Measurements from ENCODE around the gene BAZ2B. TPM values are rescaled to one million over a fixed set of nuclear protein-coding genes. Genes with fewer than 3 reads are reported as not detected.

Gene BAZ2B
- total RNA-seq, 1 donor from 2014 or later = 101 TPM

DNA sequence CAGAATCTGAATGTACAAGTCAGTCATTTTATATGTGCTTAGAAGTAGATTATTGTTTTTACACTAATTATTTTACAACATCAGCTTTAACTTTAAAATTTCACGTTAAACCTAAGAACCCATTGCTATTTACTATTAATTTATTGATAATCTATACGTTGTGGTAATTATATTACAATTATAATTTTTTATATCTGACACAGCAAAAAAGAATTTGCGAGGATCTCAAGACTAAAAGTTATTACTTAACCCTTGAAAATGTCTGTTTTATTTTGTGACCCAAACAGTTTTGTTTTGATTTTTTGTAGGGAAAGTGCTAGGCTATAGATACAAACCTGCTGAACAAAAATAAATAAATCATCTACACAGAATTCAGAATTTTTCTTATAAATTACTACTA lies 30.3 kb downstream of the BAZ2B start:
- Histone ChIP-seq H3K27me3 (no peaks in the 10 kb centered on the region), H3K4me3 (no peak overlapping the region), H3K27ac (peak overlapping the region; percentile 27), H3K4me1 (peaks cover 4% of the 10 kb centered on the region), H3K9ac (no peak overlapping the region), H3F3A (ENCODE audit: low read depth) (no peaks in the 10 kb centered on the region), H3K36me3 (no peaks in the 10 kb centered on the region), H2AFZ (replicated peaks) (no peak overlapping the region), H3K4me2 (no peak overlapping the region), H3K79me2 (ENCODE audit: low read depth) (peaks cover 97% of the 10 kb centered on the region), H3K9me3 (ENCODE audit: low read depth) (no peaks in the 10 kb centered on the region), H4K20me1 (ENCODE audit: low read depth) (peaks cover 3% of the 10 kb centered on the region)
- TF ChIP-seq EZH2 (IDR thresholded peaks at IDR 0.05) (no peak), CTCF (IDR thresholded peaks at IDR 0.05) (no peak), EZH2phosphoT487 (IDR thresholded peaks at IDR 0.05) (no peak)
- Mint-ChIP-seq H3K36me3 (peaks cover 21% of the 10 kb centered on the region), H3K4me3 (no peak overlapping the region), H3K9me3 (peaks cover 7% of the 10 kb centered on the region), H3K4me1 (no peaks in the 10 kb centered on the region), H3K27ac (no peak overlapping the region), H3K27me3 (ENCODE audit: insufficient read depth, low read depth) (no peaks in the 10 kb centered on the region)
- no peak for DNase-seq (ENCODE audit: low spot score)

- no peak for TF ChIP-seq CTCF (IDR thresholded peaks at IDR 0.05)
- no peak for TF ChIP-seq EZH2phosphoT487 (IDR thresholded peaks at IDR 0.05)
- no peak for TF ChIP-seq EZH2 (IDR thresholded peaks at IDR 0.05)
- peaks cover 8% of the 10 kb centered on the region for H3K9me3 Mint-ChIP-seq
- H3K79me2 ChIP-seq (ENCODE audit: low read depth) = peaks cover 95% of the 10 kb centered on the region
Measured at GRCh38 chr2:159585622-159586021, 30.7 kb downstream of the BAZ2B start.

DNA sequence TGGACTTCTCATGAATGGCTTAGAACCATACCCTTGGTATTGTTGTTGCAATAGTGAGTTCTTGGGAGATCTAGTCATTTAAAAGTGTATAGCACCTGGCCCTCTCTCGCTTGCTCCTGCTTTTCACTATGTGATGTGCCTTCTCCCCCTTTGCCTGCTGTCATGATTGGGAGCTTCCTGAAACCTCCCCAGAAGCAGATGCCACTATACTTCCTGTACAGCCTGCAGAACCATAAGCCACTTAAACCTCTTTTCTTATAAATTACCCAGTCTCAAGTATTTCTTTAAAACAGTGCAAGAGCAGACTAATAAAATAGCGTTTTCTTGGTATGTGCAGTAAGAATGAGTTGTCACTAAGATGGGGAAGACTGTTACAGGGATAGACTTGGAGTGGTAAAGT lies 31.6 kb downstream of the BAZ2B start:
- no peaks in the 10 kb centered on the region for H3K27me3 Mint-ChIP-seq (ENCODE audit: insufficient read depth, low read depth)
- H3K4me1 Mint-ChIP-seq = no peaks in the 10 kb centered on the region
- Histone ChIP-seq H3K4me2 (no peak overlapping the region), H3K79me2 (ENCODE audit: low read depth) (peaks cover 96% of the 10 kb centered on the region), H2AFZ (replicated peaks) (no peak overlapping the region), H4K20me1 (ENCODE audit: low read depth) (no peaks in the 10 kb centered on the region), H3K36me3 (no peaks in the 10 kb centered on the region), H3K27me3 (no peaks in the 10 kb centered on the region), H3K27ac (no peak overlapping the region), H3F3A (ENCODE audit: low read depth) (no peaks in the 10 kb centered on the region), H3K4me1 (peaks cover 4% of the 10 kb centered on the region), H3K4me3 (no peak overlapping the region), H3K9me3 (ENCODE audit: low read depth) (no peaks in the 10 kb centered on the region), H3K9ac (no peak overlapping the region)
- peaks cover 23% of the 10 kb centered on the region for H3K36me3 Mint-ChIP-seq
- no peak for TF ChIP-seq EZH2 (IDR thresholded peaks at IDR 0.05)
- no peak for TF ChIP-seq EZH2phosphoT487 (IDR thresholded peaks at IDR 0.05)
- TF ChIP-seq CTCF (IDR thresholded peaks at IDR 0.05) = no peak
- H3K27ac Mint-ChIP-seq = no peak overlapping the region
- peaks cover 15% of the 10 kb centered on the region for H3K9me3 Mint-ChIP-seq
- no peak overlapping the region for H3K4me3 Mint-ChIP-seq
- DNase-seq (ENCODE audit: low spot score) = no peak

More at GRCh38 chr2:159585622-159586021, 30.7 kb downstream of the BAZ2B start:
- H3K4me2 ChIP-seq = no peak overlapping the region
- H4K20me1 ChIP-seq (ENCODE audit: low read depth) = no peaks in the 10 kb centered on the region
- Mint-ChIP-seq H3K4me1 (no peaks in the 10 kb centered on the region), H3K36me3 (peaks cover 20% of the 10 kb centered on the region), H3K4me3 (no peak overlapping the region), H3K27me3 (ENCODE audit: insufficient read depth, low read depth) (no peaks in the 10 kb centered on the region), H3K27ac (no peak overlapping the region)
- H3K9me3 ChIP-seq (ENCODE audit: low read depth) = no peaks in the 10 kb centered on the region
- no peaks in the 10 kb centered on the region for H3K36me3 ChIP-seq
- H3K4me1 ChIP-seq = peaks cover 4% of the 10 kb centered on the region
- no peaks in the 10 kb centered on the region for H3K27me3 ChIP-seq
- H3K9ac ChIP-seq = no peak overlapping the region
- no peak overlapping the region for H3K4me3 ChIP-seq
- no peak for DNase-seq (ENCODE audit: low spot score)
- no peaks in the 10 kb centered on the region for H3F3A ChIP-seq (ENCODE audit: low read depth)
- H3K27ac ChIP-seq = peak overlapping the region; percentile 27
- H2AFZ ChIP-seq (replicated peaks) = no peak overlapping the region
